HEK293 (cell line): ENCODE results near the gene KCNS3.

Source experiments
- CTCF ChIA-PET: fragments of 350-600 bp; formaldehyde crosslinking; extraction: SDS; loops from one replicate; lab custom pipeline; 2021; ENCODE audit warnings: antibody characterized with exemption; lab: Yijun Ruan, JAX
- POLR2A ChIA-PET: fragments of 300-600 bp; formaldehyde crosslinking; extraction: SDS; loops from one replicate; lab custom pipeline; 2020; ENCODE audit warnings: antibody characterized with exemption, inconsistent platforms; lab: Yijun Ruan, JAX
- H3K27ac ChIP-seq: fragments of 200-500 bp; sonication (Bioruptor generic); 2 replicates; pipeline ENCODE4 v1.5.1; 2014; ENCODE audit warnings: low read depth, low read length, control low read depth, inconsistent platforms; ENCODE audit errors: extremely low read depth
- H3K36me3 ChIP-seq, 2 experiments: fragments of 200-500 bp in 1 of 2; sonication (Bioruptor generic) in 1 of 2; 1 replicate in 1 of 2; 2 replicates in 1 of 2; pipeline ENCODE4 v1.5.1; 2014 to 2017; ENCODE audit warnings: inconsistent platforms in 2 of 2, low read length in 2 of 2; ENCODE audit not compliant: control insufficient read depth in 2 of 2, insufficient read depth in 1 of 2
- H3K4me1 ChIP-seq: fragments of 200-500 bp; sonication (Bioruptor generic); 2 replicates; pipeline ENCODE4 v1.5.1; 2014; ENCODE audit warnings: mild to moderate bottlenecking, low read length, inconsistent platforms; ENCODE audit not compliant: control insufficient read depth, insufficient read depth
- H3K4me3 ChIP-seq: 2 replicates; pipeline ENCODE4 v1.5.1; 2011; ENCODE audit warnings: low read depth, mild to moderate bottlenecking, control low read depth, low read length, moderate library complexity
- H3K9me3 ChIP-seq: fragments of 200-500 bp; sonication (Bioruptor generic); 2 replicates; pipeline ENCODE4 v1.5.1; 2014; ENCODE audit warnings: low read depth, low read length, inconsistent platforms; ENCODE audit not compliant: control insufficient read depth, insufficient read depth
- AEBP2 ChIP-seq: fragments of 450-650 bp; formaldehyde crosslinking; IDR thresholded peaks from 2 replicates; pipeline ENCODE4 v1.5.1; 2016; ENCODE audit warnings: missing biosample characterization, missing genetic modification characterization, borderline replicate concordance
- GLI4 ChIP-seq: fragments of 450-650 bp; formaldehyde crosslinking; IDR thresholded peaks from 2 replicates; pipeline ENCODE4 v1.5.1; 2016; ENCODE audit warnings: missing biosample characterization, missing genetic modification characterization
- HIC1 ChIP-seq: fragments of 450-650 bp; formaldehyde crosslinking; IDR thresholded peaks from 2 replicates; pipeline ENCODE4 v1.5.1; 2016; ENCODE audit warnings: missing biosample characterization, missing genetic modification characterization
- HOXC10 ChIP-seq: sonication (generic); formaldehyde crosslinking; IDR thresholded peaks from 2 replicates; pipeline ENCODE4 v1.8.1; 2023; ENCODE audit warnings: mild to moderate bottlenecking, missing genetic modification reagents
- IKZF3 ChIP-seq: fragments of 450-650 bp; IDR thresholded peaks from 2 replicates; pipeline ENCODE4 v1.5.0; 2018; ENCODE audit warnings: missing biosample characterization, mild to moderate bottlenecking, missing genetic modification characterization, moderate library complexity
- KLF16 ChIP-seq: fragments of 450-650 bp; formaldehyde crosslinking; IDR thresholded peaks from 2 replicates; pipeline ENCODE4 v1.5.1; 2017; ENCODE audit warnings: missing biosample characterization, missing genetic modification characterization
- REPIN1 ChIP-seq: fragments of 450-650 bp; formaldehyde crosslinking; IDR thresholded peaks from 2 replicates; pipeline ENCODE4 v1.5.1; 2017; ENCODE audit warnings: missing biosample characterization, missing genetic modification characterization, low read depth
- TRIM28 ChIP-seq: IDR thresholded peaks from 2 replicates; pipeline ENCODE4 v1.6.1; 2011; ENCODE audit warnings: low read length, control low read depth, borderline replicate concordance
- ZBTB10 ChIP-seq: fragments of 450-650 bp; formaldehyde crosslinking; IDR thresholded peaks from 2 replicates; pipeline ENCODE4 v1.5.1; 2016; ENCODE audit warnings: missing biosample characterization, missing genetic modification characterization
- ZBTB17 ChIP-seq: fragments of 450-650 bp; formaldehyde crosslinking; IDR thresholded peaks from 2 replicates; pipeline ENCODE4 v1.5.1; 2016; ENCODE audit warnings: missing biosample characterization, missing genetic modification characterization
- ZBTB7A ChIP-seq: fragments of 450-650 bp; formaldehyde crosslinking; IDR thresholded peaks from 2 replicates; pipeline ENCODE4 v1.5.1; 2016; ENCODE audit warnings: low read depth, missing biosample characterization, missing genetic modification characterization
- ZNF114 ChIP-seq: fragments of 450-650 bp; formaldehyde crosslinking; IDR thresholded peaks from 2 replicates; pipeline ENCODE4 v1.5.0; 2017; ENCODE audit warnings: missing biosample characterization, missing genetic modification characterization
- ZNF133 ChIP-seq: fragments of 450-650 bp; formaldehyde crosslinking; IDR thresholded peaks from 2 replicates; pipeline ENCODE4 v1.5.1; 2016; ENCODE audit warnings: missing biosample characterization, missing genetic modification characterization
- ZNF449 ChIP-seq: fragments of 450-650 bp; formaldehyde crosslinking; IDR thresholded peaks from 2 replicates; pipeline ENCODE4 v1.5.1; 2017; ENCODE audit warnings: missing biosample characterization, mild to moderate bottlenecking, missing genetic modification characterization, moderate library complexity
- ZNF571 ChIP-seq: fragments of 450-650 bp; formaldehyde crosslinking; IDR thresholded peaks from 2 replicates; pipeline ENCODE4 v1.5.0; 2017; ENCODE audit warnings: missing biosample characterization, missing genetic modification characterization
- ZNF639 ChIP-seq: fragments of 450-650 bp; formaldehyde crosslinking; IDR thresholded peaks from 2 replicates; pipeline ENCODE4 v1.5.1; 2016; ENCODE audit warnings: missing biosample characterization, missing genetic modification characterization
- ZNF654 ChIP-seq: fragments of 450-650 bp; formaldehyde crosslinking; IDR thresholded peaks from 2 replicates; pipeline ENCODE4 v1.5.1; 2016; ENCODE audit warnings: low read depth, missing biosample characterization, missing genetic modification characterization
- ZNF76 ChIP-seq: fragments of 450-650 bp; formaldehyde crosslinking; IDR thresholded peaks from 2 replicates; pipeline ENCODE4; 2016; ENCODE audit warnings: low read depth, missing biosample characterization, missing genetic modification characterization, borderline replicate concordance
- ZNF776 ChIP-seq: fragments of 450-650 bp; formaldehyde crosslinking; IDR thresholded peaks from 2 replicates; pipeline ENCODE4 v1.5.0; 2017; ENCODE audit warnings: missing biosample characterization, missing genetic modification characterization, borderline replicate concordance
- ZNF792 ChIP-seq: fragments of 450-650 bp; formaldehyde crosslinking; IDR thresholded peaks from 2 replicates; pipeline ENCODE4 v1.5.1; 2016; ENCODE audit warnings: missing biosample characterization, missing genetic modification characterization
- TF ChIP-seq, protein P1 (sequence below): fragments of 450-650 bp; formaldehyde crosslinking; optimal IDR thresholded peaks from 2 replicates; pipeline ENCODE3; 2016; ENCODE audit warnings: missing biosample characterization, mild to moderate bottlenecking, missing genetic modification characterization

The KCNS3 gene

DNA sequence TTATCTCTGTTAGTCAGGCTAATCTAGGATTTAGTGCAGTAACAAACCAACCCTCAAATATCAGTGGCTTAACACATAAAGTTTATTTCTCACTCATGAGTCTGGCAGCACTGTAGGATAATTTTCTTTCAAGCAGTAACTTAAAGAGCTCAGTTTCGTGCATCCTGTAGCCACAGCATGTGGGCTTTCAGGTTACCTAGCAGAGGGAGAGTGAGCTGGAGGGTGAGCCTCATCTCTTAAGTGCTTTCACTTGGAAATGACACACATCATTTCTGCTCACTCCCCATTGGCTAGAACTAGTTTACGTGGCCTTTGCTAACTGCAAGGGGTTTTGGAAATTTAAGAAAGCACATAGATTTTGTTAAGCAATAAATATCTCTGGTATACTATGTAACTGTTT is 96.9 kb downstream of the KCNS3 start:
- Histone ChIP-seq H3K27ac (no peak overlapping the region), H3K36me3 (no peaks in the 10 kb centered on the region), H3K9me3 (no peaks in the 10 kb centered on the region), H3K4me3 (no peak overlapping the region), H3K4me1 (no peaks in the 10 kb centered on the region)
- ChIA-PET CTCF (interaction anchor here (1.2 kb wide), 1 partner anchor 97 kb away, joined by 3 read pairs; the partner anchor contains the start of gene KCNS3), POLR2A (no interaction called here)
- TF ChIP-seq ZNF654 (tag by site-specific recombination) = no peak
- TF ChIP-seq, protein P1, sequence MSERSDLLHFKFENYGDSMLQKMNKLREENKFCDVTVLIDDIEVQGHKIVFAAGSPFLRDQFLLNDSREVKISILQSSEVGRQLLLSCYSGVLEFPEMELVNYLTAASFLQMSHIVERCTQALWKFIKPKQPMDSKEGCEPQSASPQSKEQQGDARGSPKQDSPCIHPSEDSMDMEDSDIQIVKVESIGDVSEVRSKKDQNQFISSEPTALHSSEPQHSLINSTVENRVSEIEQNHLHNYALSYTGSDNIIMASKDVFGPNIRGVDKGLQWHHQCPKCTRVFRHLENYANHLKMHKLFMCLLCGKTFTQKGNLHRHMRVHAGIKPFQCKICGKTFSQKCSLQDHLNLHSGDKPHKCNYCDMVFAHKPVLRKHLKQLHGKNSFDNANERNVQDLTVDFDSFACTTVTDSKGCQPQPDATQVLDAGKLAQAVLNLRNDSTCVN (tag by site-specific recombination) = no peak
- TF ChIP-seq ZNF571 (tag by site-specific recombination) = no peak
- TF ChIP-seq GLI4 (tag by site-specific recombination) = no peak
- no peak for TF ChIP-seq KLF16
- no peak for TF ChIP-seq REPIN1 (tag by site-specific recombination)
- TF ChIP-seq ZNF76 = no peak
- no peak for TF ChIP-seq HIC1 (tag by site-specific recombination)
- no peak for TF ChIP-seq ZNF449 (tag by site-specific recombination)
- no peak for TF ChIP-seq ZNF792 (tag by site-specific recombination)
- TF ChIP-seq AEBP2 (tag by site-specific recombination) = no peak
- TF ChIP-seq ZNF114 (tag by site-specific recombination) = no peak
- no peak for TF ChIP-seq TRIM28

GRCh38 chr2:17976871-17977746 is 98.6 kb downstream of the KCNS3 start:
- Histone ChIP-seq H3K36me3 (no peaks in the 10 kb centered on the region), H3K4me1 (no peaks in the 10 kb centered on the region), H3K9me3 (no peaks in the 10 kb centered on the region), H3K27ac (no peak overlapping the region), H3K4me3 (no peak overlapping the region)
- CTCF ChIA-PET = interaction anchor here (0.6 kb wide), 2 partner anchors 120 to 769 kb away, joined by 3 read pairs; no protein-coding TSS in a partner anchor
- POLR2A ChIA-PET = no interaction called here
- no peak for TF ChIP-seq IKZF3 (tag by site-specific recombination)
- TF ChIP-seq ZBTB7A (tag by site-specific recombination) = no peak
- no peak for TF ChIP-seq ZNF776 (tag by site-specific recombination)
- no peak for TF ChIP-seq ZNF639
- TF ChIP-seq ZBTB17 (tag by site-specific recombination) = no peak
- TF ChIP-seq ZNF133 (tag by site-specific recombination) = no peak
- no peak for TF ChIP-seq HOXC10 (CRISPR knock-in tag)
- TF ChIP-seq REPIN1 (tag by site-specific recombination) = no peak
- TF ChIP-seq ZBTB10 (tag by site-specific recombination) = no peak
